Neural progenitor cell (in vitro differentiated cells): ENCODE measurements around the gene THG1L. TPM values are rescaled to one million over a fixed set of nuclear protein-coding genes. Genes with fewer than 3 reads are reported as not detected.
A peak's percentile ranks its signal among the peaks of the same experiment; 100 is the strongest.

ENCODE experiments used
- DNase-seq: peaks from one replicate; pipeline ENCODE4 v3.0.0-alpha.2; 2016; ENCODE audit warnings: low spot score
- H2AFZ ChIP-seq: fragments of 200-600 bp; sonication (generic); replicated peaks from 2 replicates; pipeline ENCODE4 v1.6.1; 2016; ENCODE audit warnings: antibody characterized with exemption
- H3F3A ChIP-seq: fragments of 200-600 bp; sonication (generic); 2 replicates; pipeline ENCODE4 v1.6.1; 2016; ENCODE audit warnings: antibody characterized with exemption, low read depth
- H3K27ac ChIP-seq: fragments of 200-600 bp; sonication (generic); 2 replicates; pipeline ENCODE4 v1.5.1; 2016; ENCODE audit warnings: mild to moderate bottlenecking
- H3K27me3 ChIP-seq: fragments of 200-600 bp; sonication (generic); 2 replicates; pipeline ENCODE4 v1.6.1; 2016; ENCODE audit warnings: mild to moderate bottlenecking, moderate library complexity
- H3K36me3 ChIP-seq: fragments of 200-600 bp; sonication (generic); 2 replicates; pipeline ENCODE4 v1.5.1; 2016
- H3K4me1 ChIP-seq: fragments of 200-600 bp; sonication (generic); 2 replicates; pipeline ENCODE4 v1.6.1; 2016; ENCODE audit warnings: mixed run types
- H3K4me2 ChIP-seq: fragments of 200-600 bp; sonication (generic); 2 replicates; pipeline ENCODE4 v1.6.1; 2016
- H3K4me3 ChIP-seq: fragments of 200-600 bp; sonication (generic); 2 replicates; pipeline ENCODE4 v1.5.1; 2016
- H3K79me2 ChIP-seq: fragments of 200-600 bp; sonication (generic); 2 replicates; pipeline ENCODE4 v1.6.1; 2016; ENCODE audit warnings: low read depth
- H3K9ac ChIP-seq: fragments of 200-600 bp; sonication (generic); 2 replicates; pipeline ENCODE4 v1.6.1; 2016
- H3K9me3 ChIP-seq: fragments of 200-600 bp; sonication (generic); 2 replicates; pipeline ENCODE4 v1.5.1; 2016; ENCODE audit warnings: low read depth
- H4K20me1 ChIP-seq: fragments of 200-600 bp; sonication (generic); 2 replicates; pipeline ENCODE4 v1.6.1; 2016; ENCODE audit warnings: low read depth
- H3K27ac Mint-ChIP-seq: 3 replicates; pipeline ENCODE4 v1.8.0; 2021; ENCODE audit warnings: mixed read lengths
- H3K27me3 Mint-ChIP-seq: 2 replicates; pipeline ENCODE4 v1.8.0; 2022; ENCODE audit warnings: low read depth, mild to moderate bottlenecking, inconsistent platforms, moderate library complexity, mixed read lengths; ENCODE audit not compliant: insufficient read depth
- H3K36me3 Mint-ChIP-seq: 3 replicates; pipeline ENCODE4 v1.8.0; 2021; ENCODE audit warnings: mixed read lengths
- H3K4me1 Mint-ChIP-seq: 3 replicates; pipeline ENCODE4 v1.8.0; 2021; ENCODE audit warnings: mixed read lengths
- H3K4me3 Mint-ChIP-seq: 3 replicates; pipeline ENCODE4 v1.8.0; 2021; ENCODE audit warnings: mild to moderate bottlenecking, moderate library complexity, mixed read lengths
- H3K9me3 Mint-ChIP-seq: 3 replicates; pipeline ENCODE4 v1.8.0; 2020; ENCODE audit warnings: mixed read lengths
- EZH2 ChIP-seq: fragments of 200-600 bp; sonication (generic); IDR thresholded peaks from 2 replicates; pipeline ENCODE4 v1.6.1; 2017; ENCODE audit warnings: antibody characterized with exemption, mild to moderate bottlenecking, moderate library complexity
- EZH2phosphoT487 ChIP-seq: fragments of 200-600 bp; sonication (generic); IDR thresholded peaks from 2 replicates; pipeline ENCODE4 v1.6.1; 2017; ENCODE audit warnings: antibody characterized with exemption
- total RNA-seq: library from RNA; depleted of rRNA; stranded (reverse); fragments of >200 nt; gene quantifications from 2 replicates; pipeline ENCODE4 v1.2.3, GENCODE V29; 2015; ENCODE audit warnings: low replicate concordance
- TF ChIP-seq, protein P1 (sequence below): fragments of 200-600 bp; sonication (generic); IDR thresholded peaks from 2 replicates; pipeline ENCODE4 v1.5.1; 2017; ENCODE audit warnings: antibody characterized with exemption, mild to moderate bottlenecking

Gene THG1L
- total RNA-seq, 1 donor from 2014 or later: 20.5 TPM

DNA sequence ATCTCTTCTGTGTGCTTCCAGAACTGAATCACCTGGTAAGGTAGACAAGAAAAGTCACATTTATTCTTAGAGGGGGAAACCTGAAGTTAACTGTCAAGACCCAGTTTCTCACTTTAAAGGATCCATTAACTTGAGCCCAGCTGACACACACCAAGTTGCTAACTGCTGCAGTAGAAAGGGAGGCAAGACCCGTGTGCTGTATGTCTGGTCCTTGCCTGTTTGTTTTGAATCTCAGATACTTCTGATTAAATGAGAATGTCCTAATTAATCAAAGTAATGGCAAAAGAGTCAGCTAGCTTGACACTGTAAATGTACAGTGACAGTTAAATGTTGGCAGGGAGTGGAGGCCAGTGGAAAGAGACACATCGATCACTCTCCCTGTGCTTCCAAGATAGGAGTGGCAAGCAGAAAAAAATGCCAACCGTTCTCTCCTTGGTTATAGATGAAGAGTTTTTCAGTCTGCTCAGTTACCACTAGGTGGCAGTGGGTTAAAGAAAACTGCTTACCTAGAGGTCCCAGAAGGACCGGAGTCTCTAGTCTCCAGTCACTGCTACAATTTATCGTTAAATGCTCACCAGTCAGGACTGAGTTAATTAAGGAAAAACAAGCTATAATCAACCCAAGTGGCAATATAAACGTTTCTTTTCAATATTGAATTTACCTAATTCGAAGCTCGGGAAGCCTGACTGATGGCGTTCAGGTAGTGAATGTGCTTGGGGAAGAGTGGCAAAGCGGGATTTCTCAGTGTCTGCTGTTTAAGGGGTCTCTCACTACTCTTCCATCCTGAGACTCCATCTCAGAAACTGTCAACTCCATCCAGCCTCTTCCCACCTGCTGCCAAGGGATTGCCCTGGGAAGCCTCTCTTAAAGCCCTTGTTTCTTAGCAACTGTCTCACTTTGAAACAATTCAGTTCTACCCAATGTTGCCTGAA is 30.7 kb downstream of the THG1L start:
- DNase-seq: peak; percentile 80
- TF ChIP-seq, protein P1, sequence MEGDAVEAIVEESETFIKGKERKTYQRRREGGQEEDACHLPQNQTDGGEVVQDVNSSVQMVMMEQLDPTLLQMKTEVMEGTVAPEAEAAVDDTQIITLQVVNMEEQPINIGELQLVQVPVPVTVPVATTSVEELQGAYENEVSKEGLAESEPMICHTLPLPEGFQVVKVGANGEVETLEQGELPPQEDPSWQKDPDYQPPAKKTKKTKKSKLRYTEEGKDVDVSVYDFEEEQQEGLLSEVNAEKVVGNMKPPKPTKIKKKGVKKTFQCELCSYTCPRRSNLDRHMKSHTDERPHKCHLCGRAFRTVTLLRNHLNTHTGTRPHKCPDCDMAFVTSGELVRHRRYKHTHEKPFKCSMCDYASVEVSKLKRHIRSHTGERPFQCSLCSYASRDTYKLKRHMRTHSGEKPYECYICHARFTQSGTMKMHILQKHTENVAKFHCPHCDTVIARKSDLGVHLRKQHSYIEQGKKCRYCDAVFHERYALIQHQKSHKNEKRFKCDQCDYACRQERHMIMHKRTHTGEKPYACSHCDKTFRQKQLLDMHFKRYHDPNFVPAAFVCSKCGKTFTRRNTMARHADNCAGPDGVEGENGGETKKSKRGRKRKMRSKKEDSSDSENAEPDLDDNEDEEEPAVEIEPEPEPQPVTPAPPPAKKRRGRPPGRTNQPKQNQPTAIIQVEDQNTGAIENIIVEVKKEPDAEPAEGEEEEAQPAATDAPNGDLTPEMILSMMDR: peak; percentile 83
- no peak for TF ChIP-seq EZH2phosphoT487

DNA sequence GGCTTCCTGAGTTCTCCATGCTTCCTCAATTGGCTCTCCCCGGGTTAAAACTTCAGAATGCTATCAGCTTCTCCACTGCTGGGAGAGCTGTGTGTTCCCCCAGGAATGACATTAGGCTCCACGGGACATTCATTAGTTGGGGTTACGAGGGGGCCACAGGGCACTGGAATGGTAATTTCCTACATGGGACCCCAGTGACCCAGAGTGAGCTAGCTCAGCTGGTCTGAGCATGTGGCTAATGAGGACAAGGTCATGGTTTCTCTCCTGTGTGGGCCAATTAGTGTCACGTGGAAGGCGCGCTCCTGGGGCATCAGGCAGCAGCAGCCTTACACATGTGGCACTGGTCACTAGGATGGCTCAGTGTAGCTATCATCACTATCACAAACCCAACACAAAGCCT is 33.3 kb downstream of the THG1L start:
- H3K27me3 Mint-ChIP-seq: peaks cover 2% of the 10 kb centered on the region

More for the DNA sequence above, 30.7 kb downstream of the THG1L start:
- Histone ChIP-seq H3K27me3 (no peaks in the 10 kb centered on the region), H3K36me3 (no peaks in the 10 kb centered on the region), H3K4me3 (no peak overlapping the region), H3K27ac (no peak overlapping the region), H3K4me1 (peaks cover 6% of the 10 kb centered on the region), H3K79me2 (no peaks in the 10 kb centered on the region), H4K20me1 (no peaks in the 10 kb centered on the region), H3K9me3 (no peaks in the 10 kb centered on the region), H3K4me2 (peak overlapping the region; percentile 22), H3F3A (peaks cover 7% of the 10 kb centered on the region), H2AFZ (peak overlapping the region; percentile 6), H3K9ac (no peak overlapping the region)
- Mint-ChIP-seq H3K27me3 (peaks cover 4% of the 10 kb centered on the region), H3K4me1 (peaks cover 17% of the 10 kb centered on the region), H3K4me3 (no peak overlapping the region), H3K9me3 (no peaks in the 10 kb centered on the region), H3K27ac (peak overlapping the region; percentile 30), H3K36me3 (no peaks in the 10 kb centered on the region)

DNA sequence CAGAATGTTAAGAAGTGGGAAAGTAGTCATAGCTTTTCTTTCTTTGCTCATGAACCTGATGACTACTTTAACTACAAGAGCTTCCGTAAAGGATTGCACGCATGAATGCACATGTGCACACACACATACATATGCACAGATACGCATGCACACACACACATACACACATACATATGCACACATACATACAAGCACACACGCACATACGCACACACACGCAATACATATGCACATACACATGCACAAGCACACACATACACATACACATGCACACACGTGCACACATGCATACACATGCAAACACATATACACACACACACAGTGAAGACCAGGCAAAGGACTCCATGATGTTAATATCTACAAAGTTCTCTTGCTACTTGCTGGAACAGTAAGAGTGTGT is 35.2 kb downstream of the THG1L start:
- no peak for DNase-seq
- Mint-ChIP-seq H3K27me3 (peaks cover 2% of the 10 kb centered on the region), H3K27ac (peak overlapping the region; percentile 54), H3K4me1 (peaks cover 17% of the 10 kb centered on the region), H3K4me3 (no peak overlapping the region), H3K9me3 (no peaks in the 10 kb centered on the region), H3K36me3 (no peaks in the 10 kb centered on the region)
- no peaks in the 10 kb centered on the region for H3K36me3 ChIP-seq
- H3K4me3 ChIP-seq: no peak overlapping the region
- no peaks in the 10 kb centered on the region for H3K27me3 ChIP-seq
- TF ChIP-seq, protein P1: no peak
- TF ChIP-seq EZH2phosphoT487: no peak
- TF ChIP-seq EZH2: no peak
- no peaks in the 10 kb centered on the region for H4K20me1 ChIP-seq
- H3K79me2 ChIP-seq: no peaks in the 10 kb centered on the region
- no peak overlapping the region for H3K9ac ChIP-seq
- H3F3A ChIP-seq: peaks cover 7% of the 10 kb centered on the region
- H3K4me2 ChIP-seq: no peak overlapping the region
- no peaks in the 10 kb centered on the region for H3K9me3 ChIP-seq
- H2AFZ ChIP-seq: no peak overlapping the region
- peaks cover 6% of the 10 kb centered on the region for H3K4me1 ChIP-seq
- H3K27ac ChIP-seq: no peak overlapping the region

More for the DNA sequence above, 33.3 kb downstream of the THG1L start:
- no peak overlapping the region for H3K4me3 ChIP-seq
- no peaks in the 10 kb centered on the region for H3K79me2 ChIP-seq
- H3K27ac ChIP-seq: no peak overlapping the region
- no peak overlapping the region for H3K9ac ChIP-seq
- Mint-ChIP-seq H3K27ac (no peak overlapping the region), H3K4me3 (no peak overlapping the region), H3K4me1 (peaks cover 17% of the 10 kb centered on the region), H3K9me3 (no peaks in the 10 kb centered on the region), H3K36me3 (no peaks in the 10 kb centered on the region)
- H4K20me1 ChIP-seq: no peaks in the 10 kb centered on the region
- no peak for DNase-seq
- H2AFZ ChIP-seq: no peak overlapping the region
- no peak overlapping the region for H3K4me2 ChIP-seq
- H3K36me3 ChIP-seq: no peaks in the 10 kb centered on the region
- TF ChIP-seq EZH2 (no peak), EZH2phosphoT487 (no peak)
- TF ChIP-seq, protein P1: no peak
- H3K9me3 ChIP-seq: no peaks in the 10 kb centered on the region
- peaks cover 6% of the 10 kb centered on the region for H3K4me1 ChIP-seq
- H3K27me3 ChIP-seq: no peaks in the 10 kb centered on the region
- H3F3A ChIP-seq: peaks cover 7% of the 10 kb centered on the region
